Measurements from ENCODE around the gene MRPL57.

GRCh38 chr13:21202767-21203531 lies 26.5 kb downstream of the MRPL57 start:
- TF ChIP-seq REST (IDR thresholded peaks at IDR 0.05; ENCODE audit: insufficient read depth in 1 of 2, low read depth in 2 of 2, low read length in 2 of 2) (no peak), POLR2AphosphoS5 (IDR thresholded peaks at IDR 0.05; ENCODE audit: low read depth, low read length) (no peak)

Measured in PFSK-1 (cell line).